Measurements from ENCODE around the gene PAX3. TPM values are rescaled to one million over a fixed set of nuclear protein-coding genes. Genes with fewer than 3 reads are reported as not detected.

PAX3 gene
- total RNA-seq, 1 experiment from 2014 or later: not detected

- no peak for DNase-seq (ENCODE audit: low spot score)
Measured at GRCh38 chr2:222270396-222270795, 28.4 kb downstream of the PAX3 start.

GRCh38 chr2:222269132-222269531 lies 29.7 kb downstream of the PAX3 start:
- DNase-seq (ENCODE audit: low spot score): no peak

GRCh38 chr2:222268311-222268990 lies 30.3 kb downstream of the PAX3 start:
- no peak for DNase-seq (ENCODE audit: low spot score)

- DNase-seq (ENCODE audit: low spot score): no peak
Measured at GRCh38 chr2:222264791-222265320, 33.9 kb downstream of the PAX3 start.

GRCh38 chr2:222261504-222261903 lies 37.3 kb downstream of the PAX3 start:
- DNase-seq (ENCODE audit: low spot score): no peak

GRCh38 chr2:222257645-222258044 lies 41.2 kb downstream of the PAX3 start:
- DNase-seq (ENCODE audit: low spot score): no peak

GRCh38 chr2:222256250-222256649 lies 42.5 kb downstream of the PAX3 start:
- no peak for DNase-seq (ENCODE audit: low spot score)

- DNase-seq (ENCODE audit: low spot score): no peak
Measured at GRCh38 chr2:222255090-222255489, 43.7 kb downstream of the PAX3 start.

GRCh38 chr2:222250313-222250712 lies 48.5 kb downstream of the PAX3 start:
- no peak for DNase-seq (ENCODE audit: low spot score)

GRCh38 chr2:222249444-222249843 lies 49.4 kb downstream of the PAX3 start:
- no peak for DNase-seq (ENCODE audit: low spot score)

GRCh38 chr2:222248818-222249217 lies 50.0 kb downstream of the PAX3 start:
- DNase-seq (ENCODE audit: low spot score): no peak

GRCh38 chr2:222248256-222248655 lies 50.5 kb downstream of the PAX3 start:
- DNase-seq (ENCODE audit: low spot score): no peak

- DNase-seq (ENCODE audit: low spot score): no peak
Measured at GRCh38 chr2:222242532-222242931, 56.3 kb downstream of the PAX3 start.

- DNase-seq (ENCODE audit: low spot score): no peak
Measured at GRCh38 chr2:222241128-222241870, 57.5 kb downstream of the PAX3 start.

GRCh38 chr2:222240676-222241049 lies 58.1 kb downstream of the PAX3 start:
- no peak for DNase-seq (ENCODE audit: low spot score)

- no peak for DNase-seq (ENCODE audit: low spot score)
Measured at GRCh38 chr2:222239945-222240675, 58.7 kb downstream of the PAX3 start.

- no peak for DNase-seq (ENCODE audit: low spot score)
Measured at GRCh38 chr2:222239091-222239490, 59.7 kb downstream of the PAX3 start.

- no peak for DNase-seq (ENCODE audit: low spot score)
Measured at GRCh38 chr2:222238072-222238471, 60.7 kb downstream of the PAX3 start.

GRCh38 chr2:222232839-222233238 lies 66.0 kb downstream of the PAX3 start:
- no peak for DNase-seq (ENCODE audit: low spot score)

- no peak for DNase-seq (ENCODE audit: low spot score)
Measured at GRCh38 chr2:222232372-222232771, 66.4 kb downstream of the PAX3 start.

GRCh38 chr2:222228054-222228453 lies 70.7 kb downstream of the PAX3 start:
- no peak for DNase-seq (ENCODE audit: low spot score)

- DNase-seq (ENCODE audit: low spot score): no peak
Measured at GRCh38 chr2:222218786-222219185, 80.0 kb downstream of the PAX3 start.

Data from HT-29 (cell line).